ENCODE measurements around the gene PLEK.

- TF ChIP-seq CTCF (IDR thresholded peaks at IDR 0.05) (no peak), POLR2A (IDR thresholded peaks at IDR 0.05) (no peak)
Measured at GRCh38 chr2:68412127-68412819, 47.2 kb downstream of the PLEK start.
